NCI-H774 (cell line): ENCODE results near the gene ANOS1.
"Not testable (repeated sequence)": the region's sequence is repeated elsewhere in the genome, so short reads cannot be mapped to it uniquely, and the experiment has no call there.

ENCODE experiments used
- DNase-seq: peaks from one replicate; lab custom pipeline; 2025; lab: John Stamatoyannopoulos, UW

The ANOS1 gene

GRCh38 chrX:8731559-8732395, at the start of gene ANOS1:
ANOS1 (minus strand) TSS chrX:8732137; CDS start chrX:8732036, 101 bp downstream.
- peak; percentile 48 for DNase-seq

GRCh38 chrX:8773117-8773516, 41.2 kb upstream of the ANOS1 start:
- no peak for DNase-seq

GRCh38 chrX:8760021-8760420, 28.1 kb upstream of the ANOS1 start:
- no peak for DNase-seq

- DNase-seq, result not testable (repeated sequence)
Measured at GRCh38 chrX:8758706-8759105, 26.8 kb upstream of the ANOS1 start.

- not testable (repeated sequence) for DNase-seq
Measured at GRCh38 chrX:8757609-8758389, 25.9 kb upstream of the ANOS1 start.

GRCh38 chrX:8755813-8756212, 23.9 kb upstream of the ANOS1 start:
- no peak for DNase-seq

GRCh38 chrX:8755116-8755515, 23.2 kb upstream of the ANOS1 start:
- no peak for DNase-seq

- no peak for DNase-seq
Measured at GRCh38 chrX:8749697-8750096, 17.8 kb upstream of the ANOS1 start.

GRCh38 chrX:8748855-8749254, 16.9 kb upstream of the ANOS1 start:
- no peak for DNase-seq

- no peak for DNase-seq
Measured at GRCh38 chrX:8743126-8743732, 11.3 kb upstream of the ANOS1 start.

- no peak for DNase-seq
Measured at GRCh38 chrX:8741981-8742380, 10.0 kb upstream of the ANOS1 start.

GRCh38 chrX:8738588-8739189, 6.8 kb upstream of the ANOS1 start:
- DNase-seq, result no peak

GRCh38 chrX:8737883-8738282, 5.9 kb upstream of the ANOS1 start:
- DNase-seq, result no peak

- DNase-seq, result no peak
Measured at GRCh38 chrX:8730812-8731558, 952 bp downstream of the ANOS1 start.

GRCh38 chrX:8729811-8730210, 2.1 kb downstream of the ANOS1 start:
- DNase-seq, result no peak

GRCh38 chrX:8728932-8729535, 2.9 kb downstream of the ANOS1 start:
- DNase-seq, result no peak

GRCh38 chrX:8726031-8726652, 5.8 kb downstream of the ANOS1 start:
- peak; percentile 68 for DNase-seq

GRCh38 chrX:8724300-8724699, 7.6 kb downstream of the ANOS1 start:
- no peak for DNase-seq

GRCh38 chrX:8721536-8721935, 10.4 kb downstream of the ANOS1 start:
- no peak for DNase-seq

- DNase-seq, result no peak
Measured at GRCh38 chrX:8720136-8720535, 11.8 kb downstream of the ANOS1 start.

GRCh38 chrX:8717354-8717753, 14.6 kb downstream of the ANOS1 start:
- no peak for DNase-seq
